Measurements from ENCODE around the gene BACH1.

BACH1 gene

DNA sequence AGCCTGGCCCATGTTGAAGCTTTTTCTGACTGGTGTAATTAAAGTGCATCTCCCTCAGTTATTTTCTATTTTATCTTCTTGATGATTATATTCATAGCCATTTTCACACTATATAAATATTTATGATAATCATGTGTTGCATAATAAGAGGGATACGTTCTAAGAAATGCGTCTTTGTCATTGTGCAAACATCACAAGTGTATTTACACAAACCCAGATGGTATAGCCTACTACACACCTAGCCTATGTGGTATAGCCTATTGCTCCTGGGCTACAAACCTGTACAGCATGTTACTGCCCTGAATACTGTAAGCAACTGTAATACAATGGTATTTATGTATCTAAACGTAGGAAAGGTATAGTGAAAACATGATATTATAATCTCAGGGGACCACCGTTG is 88.1 kb downstream of the BACH1 start:
- Histone ChIP-seq H3K4me3 (ENCODE audit: low read depth in 1 of 2, low read length in 2 of 2) (no peak overlapping the region), H3K27me3 (ENCODE audit: low read depth, low read length) (no peaks in the 10 kb centered on the region)

DNA sequence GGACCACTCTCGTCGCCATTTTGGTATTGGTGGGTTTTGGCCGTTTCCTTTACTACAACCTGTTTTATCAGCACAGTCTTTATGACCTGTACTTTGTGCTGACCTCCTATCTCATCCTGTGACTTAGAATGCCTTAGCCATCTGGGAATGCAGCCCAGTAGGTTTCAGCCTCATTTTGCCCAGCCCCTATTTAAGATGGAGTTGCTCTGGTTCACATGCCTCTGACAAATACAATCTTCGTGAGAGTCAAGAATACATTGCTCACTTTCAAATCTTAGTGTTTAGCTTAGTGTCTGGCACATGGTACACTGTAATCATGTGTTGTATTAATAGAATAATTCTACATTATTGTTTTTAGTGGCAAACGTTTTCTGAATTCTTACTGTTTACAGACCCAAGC is 88.9 kb downstream of the BACH1 start:
- Histone ChIP-seq H3K27me3 (ENCODE audit: low read depth, low read length) (no peaks in the 10 kb centered on the region), H3K9me3 (ENCODE audit: control insufficient read depth in 1 of 2, low read length in 2 of 2) (no peaks in the 10 kb centered on the region), H3K4me3 (ENCODE audit: low read depth in 1 of 2, low read length in 2 of 2) (no peak overlapping the region), H3K27ac (ENCODE audit: low read length) (no peak overlapping the region), H3K36me3 (ENCODE audit: control insufficient read depth in 1 of 2, insufficient read depth in 2 of 2, low read length in 2 of 2) (no peaks in the 10 kb centered on the region), H3K4me1 (ENCODE audit: control insufficient read depth in 1 of 2, insufficient read depth in 2 of 2, low read length in 2 of 2) (no peaks in the 10 kb centered on the region)

More for the DNA sequence above, 88.1 kb downstream of the BACH1 start:
- H3K36me3 ChIP-seq (ENCODE audit: control insufficient read depth in 1 of 2, insufficient read depth in 2 of 2, low read length in 2 of 2), result no peaks in the 10 kb centered on the region
- H3K9me3 ChIP-seq (ENCODE audit: control insufficient read depth in 1 of 2, low read length in 2 of 2), result no peaks in the 10 kb centered on the region
- no peaks in the 10 kb centered on the region for H3K4me1 ChIP-seq (ENCODE audit: control insufficient read depth in 1 of 2, insufficient read depth in 2 of 2, low read length in 2 of 2)
- H3K27ac ChIP-seq (ENCODE audit: low read length), result no peak overlapping the region

DNA sequence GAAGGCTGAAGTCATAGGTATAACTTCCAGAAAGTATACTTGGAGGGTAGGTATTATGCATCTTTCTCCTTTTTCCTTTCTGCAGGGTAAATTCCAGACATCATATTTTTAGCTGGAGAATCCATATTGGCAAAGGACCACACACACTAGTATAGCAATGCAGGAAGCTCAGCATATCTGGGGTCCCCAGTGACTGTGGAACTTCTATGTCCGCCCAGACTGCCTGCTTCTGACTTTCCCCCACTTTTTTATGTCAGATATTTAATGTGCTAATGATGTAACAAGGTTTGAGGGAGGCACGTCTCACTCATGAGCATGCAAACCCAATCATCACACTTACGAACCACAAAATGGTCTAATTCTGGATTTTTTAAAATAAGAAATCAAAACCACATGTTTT is 90.4 kb downstream of the BACH1 start:
- Histone ChIP-seq H3K27me3 (ENCODE audit: low read depth, low read length) (no peaks in the 10 kb centered on the region), H3K36me3 (ENCODE audit: control insufficient read depth in 1 of 2, insufficient read depth in 2 of 2, low read length in 2 of 2) (no peaks in the 10 kb centered on the region), H3K4me1 (ENCODE audit: control insufficient read depth in 1 of 2, insufficient read depth in 2 of 2, low read length in 2 of 2) (no peaks in the 10 kb centered on the region), H3K4me3 (ENCODE audit: low read depth in 1 of 2, low read length in 2 of 2) (no peak overlapping the region), H3K9me3 (ENCODE audit: control insufficient read depth in 1 of 2, low read length in 2 of 2) (no peaks in the 10 kb centered on the region), H3K27ac (ENCODE audit: low read length) (no peak overlapping the region)

GRCh38 chr21:29390778-29391177 is 92.1 kb downstream of the BACH1 start:
- no peak overlapping the region for H3K4me3 ChIP-seq (ENCODE audit: low read depth in 1 of 2, low read length in 2 of 2)
- no peaks in the 10 kb centered on the region for H3K36me3 ChIP-seq (ENCODE audit: control insufficient read depth in 1 of 2, insufficient read depth in 2 of 2, low read length in 2 of 2)
- H3K4me1 ChIP-seq (ENCODE audit: control insufficient read depth in 1 of 2, insufficient read depth in 2 of 2, low read length in 2 of 2), result no peaks in the 10 kb centered on the region
- no peaks in the 10 kb centered on the region for H3K27me3 ChIP-seq (ENCODE audit: low read depth, low read length)
- H3K9me3 ChIP-seq (ENCODE audit: control insufficient read depth in 1 of 2, low read length in 2 of 2), result no peaks in the 10 kb centered on the region
- no peak overlapping the region for H3K27ac ChIP-seq (ENCODE audit: low read length)

- Histone ChIP-seq H3K27me3 (ENCODE audit: low read depth, low read length) (no peaks in the 10 kb centered on the region), H3K36me3 (ENCODE audit: control insufficient read depth in 1 of 2, insufficient read depth in 2 of 2, low read length in 2 of 2) (no peaks in the 10 kb centered on the region), H3K9me3 (ENCODE audit: control insufficient read depth in 1 of 2, low read length in 2 of 2) (no peaks in the 10 kb centered on the region), H3K4me1 (ENCODE audit: control insufficient read depth in 1 of 2, insufficient read depth in 2 of 2, low read length in 2 of 2) (no peaks in the 10 kb centered on the region), H3K27ac (ENCODE audit: low read length) (no peak overlapping the region), H3K4me3 (ENCODE audit: low read depth in 1 of 2, low read length in 2 of 2) (no peak overlapping the region)
Measured at GRCh38 chr21:29394051-29394450, 95.3 kb downstream of the BACH1 start.
